OCI-LY1 (cell line): ENCODE results near the gene COL6A3.

ENCODE experiments used
- H2AFZ ChIP-seq: fragments of 200-600 bp; sonication (generic), shearing (Covaris generic); 2 replicates; pipeline ENCODE4 v1.6.0; 2014; ENCODE audit warnings: antibody characterized with exemption, mild to moderate bottlenecking, low read length
- H3F3A ChIP-seq: fragments of 200-600 bp; sonication (generic), shearing (Covaris generic); 2 replicates; pipeline ENCODE4 v1.6.0; 2014; ENCODE audit warnings: mild to moderate bottlenecking, antibody characterized with exemption, low read length, moderate library complexity; ENCODE audit not compliant: insufficient read depth
- H3K27ac ChIP-seq: fragments of 200-600 bp; sonication (generic); 2 replicates; pipeline ENCODE4 v1.5.1; 2014; ENCODE audit warnings: low read length, mixed run types, mild to moderate bottlenecking, low read depth; ENCODE audit not compliant: poor library complexity, severe bottlenecking
- H3K27me3 ChIP-seq: fragments of 200-600 bp; sonication (generic); 2 replicates; pipeline ENCODE4 v1.6.0; 2014; ENCODE audit warnings: antibody characterized with exemption, mild to moderate bottlenecking, low read length, moderate library complexity; ENCODE audit not compliant: insufficient read depth
- H3K36me3 ChIP-seq: fragments of 200-600 bp; sonication (generic); 2 replicates; pipeline ENCODE4 v1.6.1; 2014; ENCODE audit warnings: mild to moderate bottlenecking, antibody characterized with exemption, low read length, moderate library complexity, mixed read lengths; ENCODE audit not compliant: insufficient read depth
- H3K4me1 ChIP-seq: fragments of 200-600 bp; sonication (generic); 2 replicates; pipeline ENCODE4 v1.5.1; 2014; ENCODE audit warnings: mild to moderate bottlenecking, low read length, moderate library complexity; ENCODE audit not compliant: insufficient read depth, severe bottlenecking
- H3K4me2 ChIP-seq: fragments of 200-600 bp; sonication (generic), shearing (Covaris generic); 2 replicates; pipeline ENCODE4 v1.6.1; 2014; ENCODE audit warnings: low read length
- H3K4me3 ChIP-seq: fragments of 200-600 bp; sonication (generic); 2 replicates; pipeline ENCODE4 v1.5.1; 2014; ENCODE audit warnings: low read length, low read depth, mild to moderate bottlenecking, mixed read lengths; ENCODE audit not compliant: poor library complexity, severe bottlenecking
- H3K79me2 ChIP-seq: fragments of 200-600 bp; shearing (Covaris generic); 2 replicates; pipeline ENCODE4 v1.6.1; 2016; ENCODE audit warnings: mixed run types, low read length, mixed read lengths; ENCODE audit not compliant: insufficient read depth
- H3K9ac ChIP-seq: fragments of 200-600 bp; sonication (generic), shearing (Covaris generic); 2 replicates; pipeline ENCODE4 v1.6.1; 2014; ENCODE audit warnings: mild to moderate bottlenecking, low read length, mixed read lengths
- H3K9me2 ChIP-seq: fragments of 200-600 bp; sonication (generic), shearing (Covaris generic); 2 replicates; pipeline ENCODE4 v1.6.1; 2014; ENCODE audit warnings: low read depth, mild to moderate bottlenecking, low read length, mixed read lengths
- H3K9me3 ChIP-seq: fragments of 200-600 bp; shearing (Covaris generic); 2 replicates; pipeline ENCODE4 v1.6.1; 2014; ENCODE audit warnings: low read length, mixed read lengths
- H4K20me1 ChIP-seq: fragments of 200-600 bp; sonication (generic), shearing (Covaris generic); 2 replicates; pipeline ENCODE4 v1.6.0; 2016; ENCODE audit warnings: mild to moderate bottlenecking, low read length; ENCODE audit not compliant: insufficient read depth
- CTCF ChIP-seq: fragments of 200-600 bp; sonication (generic), shearing (Covaris generic); IDR thresholded peaks from 2 replicates; pipeline ENCODE4 v1.5.1; 2017; ENCODE audit warnings: mild to moderate bottlenecking, antibody characterized with exemption, low read length, moderate library complexity, mixed read lengths
- EZH2 ChIP-seq: fragments of 200-600 bp; sonication (generic), shearing (Covaris generic); IDR thresholded peaks from 2 replicates; pipeline ENCODE4 v1.8.0; 2017; ENCODE audit warnings: borderline replicate concordance, mixed run types, mild to moderate bottlenecking, antibody characterized with exemption, low read length, moderate library complexity, mixed read lengths

Gene COL6A3

GRCh38 chr2:237447496-237447895 lies 33.5 kb upstream of the COL6A3 start:
- no peak for TF ChIP-seq CTCF
- TF ChIP-seq EZH2: no peak
- no peaks in the 10 kb centered on the region for H3K36me3 ChIP-seq
- no peaks in the 10 kb centered on the region for H3K4me1 ChIP-seq
- no peak overlapping the region for H3K4me2 ChIP-seq
- no peaks in the 10 kb centered on the region for H3F3A ChIP-seq
- peaks cover 4% of the 10 kb centered on the region; the same call in 1 of the 2 replicates for H3K27me3 ChIP-seq
- H4K20me1 ChIP-seq: no peaks in the 10 kb centered on the region
- H3K4me3 ChIP-seq: no peak overlapping the region
- no peaks in the 10 kb centered on the region for H3K79me2 ChIP-seq
- no peaks in the 10 kb centered on the region for H3K9me2 ChIP-seq
- H3K9me3 ChIP-seq: no peaks in the 10 kb centered on the region
- H2AFZ ChIP-seq: no peak overlapping the region
- H3K27ac ChIP-seq: no peak overlapping the region
- H3K9ac ChIP-seq: no peak overlapping the region

- TF ChIP-seq EZH2: no peak
- no peak for TF ChIP-seq CTCF
- Histone ChIP-seq H3K4me3 (no peak overlapping the region), H3K9me2 (no peaks in the 10 kb centered on the region), H3K27ac (no peak overlapping the region), H3K9ac (no peak overlapping the region), H3K79me2 (no peaks in the 10 kb centered on the region), H3K36me3 (no peaks in the 10 kb centered on the region), H3K27me3 (peaks cover 4% of the 10 kb centered on the region; the same call in 1 of the 2 replicates), H3K9me3 (no peaks in the 10 kb centered on the region), H3F3A (no peaks in the 10 kb centered on the region), H3K4me1 (no peaks in the 10 kb centered on the region), H2AFZ (no peak overlapping the region), H3K4me2 (no peak overlapping the region), H4K20me1 (no peaks in the 10 kb centered on the region)
Observed at GRCh38 chr2:237446338-237446665, 32.3 kb upstream of the COL6A3 start.

- Histone ChIP-seq H3K9ac (no peak overlapping the region), H3K9me2 (no peaks in the 10 kb centered on the region), H3K4me3 (no peak overlapping the region), H2AFZ (no peak overlapping the region), H3K4me2 (no peak overlapping the region), H3F3A (no peaks in the 10 kb centered on the region), H3K79me2 (no peaks in the 10 kb centered on the region), H3K4me1 (no peaks in the 10 kb centered on the region), H4K20me1 (no peaks in the 10 kb centered on the region), H3K36me3 (no peaks in the 10 kb centered on the region), H3K9me3 (no peaks in the 10 kb centered on the region), H3K27ac (no peak overlapping the region), H3K27me3 (peaks cover 4% of the 10 kb centered on the region; the same call in 1 of the 2 replicates)
- TF ChIP-seq EZH2 (no peak), CTCF (no peak)
Observed at GRCh38 chr2:237445611-237446337, 31.8 kb upstream of the COL6A3 start.
